ENCODE data around the gene POLR2H.

- TF ChIP-seq EZH2 (IDR thresholded peaks at IDR 0.05; ENCODE audit: borderline replicate concordance, insufficient read depth, low read depth, low read length, poor library complexity, severe bottlenecking) = no peak
- TF ChIP-seq CTCF (IDR thresholded peaks at IDR 0.05) = no peak
Measured at GRCh38 chr3:184345317-184346144, 16.0 kb upstream of the POLR2H start.
